ENCODE data around the gene C6.

C6 gene

DNA sequence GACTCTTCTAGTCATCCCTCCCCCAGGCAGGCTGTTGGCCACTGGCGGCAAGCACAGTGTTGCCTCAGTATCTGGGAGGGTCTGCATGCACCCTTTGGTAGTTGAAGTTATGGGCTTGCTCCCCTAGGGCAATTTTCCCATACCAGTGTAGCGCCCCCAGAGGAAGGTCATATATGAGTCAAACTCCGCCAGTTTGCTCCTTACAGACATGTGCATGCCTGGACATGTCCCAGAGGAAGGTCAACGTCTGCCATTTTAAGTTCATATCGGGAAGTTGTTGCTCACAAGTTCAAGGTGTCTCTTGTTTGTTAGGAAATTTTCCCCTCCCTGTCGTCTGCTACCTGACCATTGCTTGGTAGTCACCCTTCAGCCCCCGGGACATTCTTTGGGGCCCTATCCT, 90.9 kb downstream of the C6 start:
- Histone ChIP-seq H3K4me3 (ENCODE audit: low read length) (no peak overlapping the region), H3K79me2 (ENCODE audit: control insufficient read depth, low read length) (no peaks in the 10 kb centered on the region), H3K27ac (ENCODE audit: low read depth, low read length) (no peak overlapping the region), H3K4me2 (ENCODE audit: low read length) (no peak overlapping the region), H3K4me1 (ENCODE audit: control insufficient read depth, low read length) (no peaks in the 10 kb centered on the region), H3K9me3 (ENCODE audit: control insufficient read depth, insufficient read depth, low read length) (no peaks in the 10 kb centered on the region), H3K27me3 (ENCODE audit: control insufficient read depth, low read length) (no peaks in the 10 kb centered on the region), H4K20me1 (ENCODE audit: control insufficient read depth, insufficient read depth, low read depth, low read length) (no peaks in the 10 kb centered on the region), H3F3A (ENCODE audit: control insufficient read depth, insufficient read depth) (no peaks in the 10 kb centered on the region), H3K36me3 (ENCODE audit: control insufficient read depth, low read length) (no peaks in the 10 kb centered on the region), H3K9me2 (replicated peaks; ENCODE audit: control insufficient read depth, low read length) (no peaks in the 10 kb centered on the region)
- TF ChIP-seq EZH2phosphoT487 (IDR thresholded peaks at IDR 0.05; ENCODE audit: borderline replicate concordance, low read length): no peak
- TF ChIP-seq, protein P1, sequence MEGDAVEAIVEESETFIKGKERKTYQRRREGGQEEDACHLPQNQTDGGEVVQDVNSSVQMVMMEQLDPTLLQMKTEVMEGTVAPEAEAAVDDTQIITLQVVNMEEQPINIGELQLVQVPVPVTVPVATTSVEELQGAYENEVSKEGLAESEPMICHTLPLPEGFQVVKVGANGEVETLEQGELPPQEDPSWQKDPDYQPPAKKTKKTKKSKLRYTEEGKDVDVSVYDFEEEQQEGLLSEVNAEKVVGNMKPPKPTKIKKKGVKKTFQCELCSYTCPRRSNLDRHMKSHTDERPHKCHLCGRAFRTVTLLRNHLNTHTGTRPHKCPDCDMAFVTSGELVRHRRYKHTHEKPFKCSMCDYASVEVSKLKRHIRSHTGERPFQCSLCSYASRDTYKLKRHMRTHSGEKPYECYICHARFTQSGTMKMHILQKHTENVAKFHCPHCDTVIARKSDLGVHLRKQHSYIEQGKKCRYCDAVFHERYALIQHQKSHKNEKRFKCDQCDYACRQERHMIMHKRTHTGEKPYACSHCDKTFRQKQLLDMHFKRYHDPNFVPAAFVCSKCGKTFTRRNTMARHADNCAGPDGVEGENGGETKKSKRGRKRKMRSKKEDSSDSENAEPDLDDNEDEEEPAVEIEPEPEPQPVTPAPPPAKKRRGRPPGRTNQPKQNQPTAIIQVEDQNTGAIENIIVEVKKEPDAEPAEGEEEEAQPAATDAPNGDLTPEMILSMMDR (IDR thresholded peaks at IDR 0.05; ENCODE audit: low read depth, low read length, poor library complexity, severe bottlenecking): peak; percentile 43

DNA sequence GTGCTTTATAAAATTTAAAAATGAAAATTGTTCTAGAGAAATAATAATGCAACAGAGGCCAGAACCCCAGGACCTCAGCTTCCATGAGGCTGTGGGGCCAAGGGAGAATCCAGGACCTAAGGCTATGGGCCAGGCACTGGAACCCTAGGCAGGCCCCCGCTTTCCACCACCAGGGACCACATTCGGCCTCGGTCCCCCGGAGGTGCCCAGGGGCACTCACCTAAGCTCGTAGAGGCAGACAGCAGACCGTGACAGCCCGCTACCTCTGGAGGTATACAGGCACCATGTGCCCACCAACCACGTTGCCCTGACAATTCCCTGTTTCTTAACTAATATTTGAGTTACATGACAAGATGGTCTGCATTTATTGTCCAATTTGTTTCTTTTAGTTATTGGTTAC, 92.7 kb downstream of the C6 start:
- Histone ChIP-seq H3K27me3 (ENCODE audit: control insufficient read depth, low read length) (no peaks in the 10 kb centered on the region), H4K20me1 (ENCODE audit: control insufficient read depth, insufficient read depth, low read depth, low read length) (no peaks in the 10 kb centered on the region), H3K27ac (ENCODE audit: low read depth, low read length) (no peak overlapping the region), H3K9me2 (replicated peaks; ENCODE audit: control insufficient read depth, low read length) (no peaks in the 10 kb centered on the region), H3K36me3 (ENCODE audit: control insufficient read depth, low read length) (no peaks in the 10 kb centered on the region), H3K4me1 (ENCODE audit: control insufficient read depth, low read length) (no peaks in the 10 kb centered on the region), H3F3A (ENCODE audit: control insufficient read depth, insufficient read depth) (no peaks in the 10 kb centered on the region), H3K79me2 (ENCODE audit: control insufficient read depth, low read length) (no peaks in the 10 kb centered on the region), H3K4me3 (ENCODE audit: low read length) (no peak overlapping the region), H3K9me3 (ENCODE audit: control insufficient read depth, insufficient read depth, low read length) (no peaks in the 10 kb centered on the region), H3K4me2 (ENCODE audit: low read length) (no peak overlapping the region)
- no peak for TF ChIP-seq EZH2phosphoT487 (IDR thresholded peaks at IDR 0.05; ENCODE audit: borderline replicate concordance, low read length)
- TF ChIP-seq, protein P1 (IDR thresholded peaks at IDR 0.05; ENCODE audit: low read depth, low read length, poor library complexity, severe bottlenecking): no peak

DNA sequence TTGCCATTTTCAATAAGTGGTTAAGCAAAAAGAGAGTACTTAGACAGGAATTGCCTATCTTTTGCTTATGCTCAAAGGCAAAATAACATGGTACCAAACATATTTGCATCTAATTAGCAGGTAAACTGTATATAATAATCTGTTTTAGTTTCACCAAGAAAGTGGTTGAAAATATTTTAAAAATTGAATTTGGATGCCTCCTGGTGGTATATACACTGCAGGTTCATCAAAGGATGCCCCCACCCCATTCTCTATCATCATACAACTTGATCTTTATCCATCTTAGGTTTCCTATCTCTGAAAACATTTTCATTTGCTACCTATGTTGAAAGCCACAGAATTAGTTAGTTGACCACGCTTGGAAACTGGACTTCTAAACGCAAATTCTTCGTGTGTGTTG, 95.2 kb downstream of the C6 start:
- no peaks in the 10 kb centered on the region for H3K9me2 ChIP-seq (replicated peaks; ENCODE audit: control insufficient read depth, low read length)
- no peaks in the 10 kb centered on the region for H3K36me3 ChIP-seq (ENCODE audit: control insufficient read depth, low read length)
- no peaks in the 10 kb centered on the region for H4K20me1 ChIP-seq (ENCODE audit: control insufficient read depth, insufficient read depth, low read depth, low read length)
- no peaks in the 10 kb centered on the region for H3K79me2 ChIP-seq (ENCODE audit: control insufficient read depth, low read length)
- H3K27ac ChIP-seq (ENCODE audit: low read depth, low read length): no peak overlapping the region
- no peak for TF ChIP-seq EZH2phosphoT487 (IDR thresholded peaks at IDR 0.05; ENCODE audit: borderline replicate concordance, low read length)
- TF ChIP-seq, protein P1 (IDR thresholded peaks at IDR 0.05; ENCODE audit: low read depth, low read length, poor library complexity, severe bottlenecking): no peak
- no peak overlapping the region for H3K4me2 ChIP-seq (ENCODE audit: low read length)
- no peaks in the 10 kb centered on the region for H3F3A ChIP-seq (ENCODE audit: control insufficient read depth, insufficient read depth)
- H3K9me3 ChIP-seq (ENCODE audit: control insufficient read depth, insufficient read depth, low read length): no peaks in the 10 kb centered on the region
- H3K27me3 ChIP-seq (ENCODE audit: control insufficient read depth, low read length): no peaks in the 10 kb centered on the region
- H3K4me1 ChIP-seq (ENCODE audit: control insufficient read depth, low read length): no peaks in the 10 kb centered on the region
- no peak overlapping the region for H3K4me3 ChIP-seq (ENCODE audit: low read length)

DNA sequence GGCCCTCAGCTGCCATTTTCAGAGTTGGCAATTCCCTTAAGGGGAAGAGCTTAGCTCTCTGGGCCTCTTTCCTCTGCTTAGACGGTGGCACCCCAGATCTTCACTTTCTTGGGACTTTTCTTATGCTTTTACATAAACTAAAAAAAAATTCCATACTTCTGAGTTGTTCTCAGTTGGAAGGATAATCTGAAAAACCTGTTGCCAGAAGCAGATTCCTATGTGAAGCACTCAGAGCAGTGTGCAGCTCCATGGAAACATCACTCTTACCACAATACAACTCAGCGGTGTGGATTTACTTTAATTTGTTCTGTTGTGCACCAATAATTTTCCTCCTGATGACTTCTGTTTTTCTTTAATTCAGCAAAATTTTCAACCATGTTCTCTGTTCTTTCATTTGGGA, 98.1 kb downstream of the C6 start:
- no peaks in the 10 kb centered on the region for H3F3A ChIP-seq (ENCODE audit: control insufficient read depth, insufficient read depth)
- no peak overlapping the region for H3K27ac ChIP-seq (ENCODE audit: low read depth, low read length)

More for the DNA sequence above, 98.1 kb downstream of the C6 start:
- Histone ChIP-seq H3K27me3 (ENCODE audit: control insufficient read depth, low read length) (no peaks in the 10 kb centered on the region), H3K4me3 (ENCODE audit: low read length) (no peak overlapping the region), H3K36me3 (ENCODE audit: control insufficient read depth, low read length) (no peaks in the 10 kb centered on the region), H3K79me2 (ENCODE audit: control insufficient read depth, low read length) (no peaks in the 10 kb centered on the region), H3K9me3 (ENCODE audit: control insufficient read depth, insufficient read depth, low read length) (no peaks in the 10 kb centered on the region), H3K4me2 (ENCODE audit: low read length) (no peak overlapping the region), H3K4me1 (ENCODE audit: control insufficient read depth, low read length) (no peaks in the 10 kb centered on the region), H3K9me2 (replicated peaks; ENCODE audit: control insufficient read depth, low read length) (no peaks in the 10 kb centered on the region), H4K20me1 (ENCODE audit: control insufficient read depth, insufficient read depth, low read depth, low read length) (no peaks in the 10 kb centered on the region)
- TF ChIP-seq EZH2phosphoT487 (IDR thresholded peaks at IDR 0.05; ENCODE audit: borderline replicate concordance, low read length): no peak
- TF ChIP-seq, protein P1 (IDR thresholded peaks at IDR 0.05; ENCODE audit: low read depth, low read length, poor library complexity, severe bottlenecking): no peak

All from DOHH2 (cell line).